Testis (tissue), 2 donors: Measurements from ENCODE around the gene COA6.

Experiments used
- POLR2A ChIP-seq: fragments of 450-650 bp; IDR thresholded peaks from one replicate; pipeline ENCODE4 v1.6.1; 2017; ENCODE audit warnings: antibody characterized with exemption, mild to moderate bottlenecking, moderate library complexity
- TF ChIP-seq, protein P1 (sequence below), 3 experiments: fragments of 450-650 bp in 2 of 3; fragments of 200-600 bp in 1 of 3; sonication (generic) in 1 of 3; IDR thresholded peaks; one replicate each; pipeline ENCODE4 v1.5.1; 2016 to 2019; ENCODE audit warnings: antibody characterized with exemption in 3 of 3, mild to moderate bottlenecking in 2 of 3, moderate library complexity in 1 of 3

GRCh38 chr1:234413990-234414389 lies 40.7 kb downstream of the COA6 start:
- TF ChIP-seq, protein P1, sequence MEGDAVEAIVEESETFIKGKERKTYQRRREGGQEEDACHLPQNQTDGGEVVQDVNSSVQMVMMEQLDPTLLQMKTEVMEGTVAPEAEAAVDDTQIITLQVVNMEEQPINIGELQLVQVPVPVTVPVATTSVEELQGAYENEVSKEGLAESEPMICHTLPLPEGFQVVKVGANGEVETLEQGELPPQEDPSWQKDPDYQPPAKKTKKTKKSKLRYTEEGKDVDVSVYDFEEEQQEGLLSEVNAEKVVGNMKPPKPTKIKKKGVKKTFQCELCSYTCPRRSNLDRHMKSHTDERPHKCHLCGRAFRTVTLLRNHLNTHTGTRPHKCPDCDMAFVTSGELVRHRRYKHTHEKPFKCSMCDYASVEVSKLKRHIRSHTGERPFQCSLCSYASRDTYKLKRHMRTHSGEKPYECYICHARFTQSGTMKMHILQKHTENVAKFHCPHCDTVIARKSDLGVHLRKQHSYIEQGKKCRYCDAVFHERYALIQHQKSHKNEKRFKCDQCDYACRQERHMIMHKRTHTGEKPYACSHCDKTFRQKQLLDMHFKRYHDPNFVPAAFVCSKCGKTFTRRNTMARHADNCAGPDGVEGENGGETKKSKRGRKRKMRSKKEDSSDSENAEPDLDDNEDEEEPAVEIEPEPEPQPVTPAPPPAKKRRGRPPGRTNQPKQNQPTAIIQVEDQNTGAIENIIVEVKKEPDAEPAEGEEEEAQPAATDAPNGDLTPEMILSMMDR (IDR thresholded peaks at IDR 0.05) = no peak
- no peak for TF ChIP-seq POLR2A
